Activated CD4-positive, alpha-beta memory T cell treated with anti-CD3 and anti-CD28 coated beads, Interleukin-2, amount 10 ng/mL, durations not matched to agents 7 days and 5 days (primary cell): Measurements from ENCODE around the gene DTNB. TPM values are rescaled to one million over a fixed set of nuclear protein-coding genes. Genes with fewer than 3 reads are reported as not detected.

Source experiments
- CTCF ChIA-PET: fragments of 350-600 bp; sonication (Branson Sonifier 250); formaldehyde crosslinking; loops from one replicate; lab custom pipeline; 2021; ENCODE audit warnings: antibody characterized with exemption, inconsistent platforms; lab: Charles Lee
- POLR2A ChIA-PET: fragments of 350-600 bp; sonication (Branson Sonifier 250); formaldehyde crosslinking; loops from one replicate; lab custom pipeline; 2021; ENCODE audit warnings: antibody characterized with exemption; lab: Charles Lee
- DNase-seq: peaks from one replicate; pipeline ENCODE4 v3.0.0-alpha.2; 2020
- H3K27ac Mint-ChIP-seq: one replicate; pipeline ENCODE4 v1.8.0; 2021; ENCODE audit warnings: mild to moderate bottlenecking, mixed read lengths
- H3K27me3 Mint-ChIP-seq: one replicate; pipeline ENCODE4 v1.8.0; 2021; ENCODE audit warnings: mixed read lengths
- H3K36me3 Mint-ChIP-seq: one replicate; pipeline ENCODE4 v1.8.0; 2021; ENCODE audit warnings: low read depth, mixed read lengths
- H3K4me1 Mint-ChIP-seq: one replicate; pipeline ENCODE4 v1.8.0; 2021; ENCODE audit warnings: mixed read lengths
- H3K4me3 Mint-ChIP-seq: one replicate; pipeline ENCODE4 v1.8.0; 2021; ENCODE audit warnings: mild to moderate bottlenecking, mixed read lengths
- H3K9me3 Mint-ChIP-seq: one replicate; pipeline ENCODE4 v1.8.0; 2021; ENCODE audit warnings: mixed read lengths
- total RNA-seq, 2 experiments: library from RNA; stranded (reverse); gene quantifications; one replicate each; pipeline ENCODE4 v1.2.3, GENCODE V29; 2021

The DTNB gene
- total RNA-seq, 2 experiments from 2014 or later = 27.0 to 29.8 TPM

DNA sequence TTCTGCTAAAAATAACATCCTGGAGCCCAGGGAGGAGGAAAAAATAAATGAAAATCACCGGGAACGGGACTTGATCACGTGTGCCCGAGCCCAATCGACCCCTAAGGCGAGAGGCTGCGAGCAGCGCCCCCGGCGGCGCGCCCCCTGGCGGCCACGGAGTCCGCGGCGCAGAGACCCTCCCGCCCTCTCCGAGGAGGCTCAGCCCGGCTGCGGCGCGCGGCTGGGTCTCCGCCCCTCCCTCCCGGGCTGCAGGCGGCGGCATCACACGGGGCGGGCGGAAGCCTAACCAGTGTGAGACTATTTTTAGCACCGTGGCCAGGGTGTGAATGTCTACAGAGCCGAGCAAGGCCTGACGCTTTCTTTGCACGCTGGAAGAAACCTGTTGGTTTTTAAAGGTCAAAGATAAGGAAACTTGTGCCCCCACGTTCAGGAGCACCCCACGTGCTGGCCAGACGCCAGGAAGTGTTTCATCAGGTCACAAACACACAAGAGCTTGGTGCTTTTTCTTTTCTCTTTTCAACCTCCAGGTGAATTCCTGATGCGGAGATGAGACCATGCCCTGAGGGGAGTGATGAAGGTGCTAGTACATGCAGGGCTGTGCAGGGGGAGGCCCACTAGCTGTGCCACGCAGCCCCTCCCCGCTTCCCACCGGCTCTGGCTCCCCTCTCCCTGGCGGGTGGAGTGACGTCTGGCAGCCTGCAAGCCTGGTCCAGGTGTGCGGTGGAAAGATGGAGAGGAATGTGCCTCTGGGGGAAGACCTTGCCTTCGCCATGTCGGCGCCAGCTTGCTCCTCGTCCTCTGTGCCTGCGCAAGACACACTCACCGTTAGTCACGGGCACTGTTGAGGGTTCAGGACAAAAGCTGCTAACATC lies 296.4 kb downstream of the DTNB start:
- peak overlapping the region; percentile 96 for H3K27ac Mint-ChIP-seq
- peak; percentile 95 for DNase-seq
- peaks cover 25% of the 10 kb centered on the region for H3K36me3 Mint-ChIP-seq
- POLR2A ChIA-PET = interaction anchor here (0.9 to 3.8 kb wide), 10 partner anchors 9 to 181 kb away, joined by 3 to 41 read pairs (median 6); no protein-coding TSS in a partner anchor
- CTCF ChIA-PET = interaction anchor here (0.8 to 11.1 kb wide), 19 partner anchors 9 to 402 kb away, joined by 3 to 131 read pairs (median 6); no protein-coding TSS in a partner anchor
- H3K27me3 Mint-ChIP-seq = no peaks in the 10 kb centered on the region
- H3K4me1 Mint-ChIP-seq = peaks cover 28% of the 10 kb centered on the region
- H3K4me3 Mint-ChIP-seq = peak overlapping the region; percentile 49
- H3K9me3 Mint-ChIP-seq = no peaks in the 10 kb centered on the region

DNA sequence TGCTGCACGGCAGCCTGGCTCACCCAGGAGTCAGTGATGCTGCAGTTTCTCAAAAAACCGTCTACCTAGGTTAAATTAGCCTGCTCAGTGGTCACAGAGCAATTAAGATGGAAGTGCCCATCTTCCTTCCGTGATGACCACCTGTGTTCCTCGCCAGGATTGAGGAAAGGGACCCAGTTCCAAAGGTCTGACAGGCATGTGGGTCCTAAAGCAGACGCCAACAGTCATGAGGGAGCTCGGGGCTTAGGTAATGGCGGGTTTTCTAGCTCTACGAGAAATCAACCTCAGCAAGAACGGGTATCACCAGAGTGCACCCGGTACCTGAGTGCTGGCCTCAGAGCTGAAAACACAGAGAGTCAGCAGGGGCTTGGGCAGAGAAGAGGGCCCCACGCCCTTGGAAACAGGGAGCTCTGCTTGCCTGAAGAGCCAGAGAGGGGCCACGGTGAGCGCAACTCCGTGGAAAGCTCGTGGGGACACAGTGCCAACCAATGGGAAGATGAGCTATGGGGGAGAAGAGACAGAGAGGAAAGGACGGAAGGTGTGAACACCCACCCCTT lies 297.3 kb downstream of the DTNB start:
- peaks cover 25% of the 10 kb centered on the region for H3K36me3 Mint-ChIP-seq
- H3K4me1 Mint-ChIP-seq = peaks cover 28% of the 10 kb centered on the region
- DNase-seq = no peak
- no peaks in the 10 kb centered on the region for H3K9me3 Mint-ChIP-seq
- CTCF ChIA-PET = interaction anchor here (0.8 to 11.1 kb wide), 19 partner anchors 10 to 401 kb away, joined by 3 to 131 read pairs (median 6); partner anchors contain the start of gene DNMT3A
- H3K27me3 Mint-ChIP-seq = no peaks in the 10 kb centered on the region
- no peak overlapping the region for H3K27ac Mint-ChIP-seq
- H3K4me3 Mint-ChIP-seq = no peak overlapping the region
- POLR2A ChIA-PET = interaction anchor here (1.0 to 3.8 kb wide), 8 partner anchors 11 to 182 kb away, joined by 3 to 41 read pairs (median 6); no protein-coding TSS in a partner anchor

DNA sequence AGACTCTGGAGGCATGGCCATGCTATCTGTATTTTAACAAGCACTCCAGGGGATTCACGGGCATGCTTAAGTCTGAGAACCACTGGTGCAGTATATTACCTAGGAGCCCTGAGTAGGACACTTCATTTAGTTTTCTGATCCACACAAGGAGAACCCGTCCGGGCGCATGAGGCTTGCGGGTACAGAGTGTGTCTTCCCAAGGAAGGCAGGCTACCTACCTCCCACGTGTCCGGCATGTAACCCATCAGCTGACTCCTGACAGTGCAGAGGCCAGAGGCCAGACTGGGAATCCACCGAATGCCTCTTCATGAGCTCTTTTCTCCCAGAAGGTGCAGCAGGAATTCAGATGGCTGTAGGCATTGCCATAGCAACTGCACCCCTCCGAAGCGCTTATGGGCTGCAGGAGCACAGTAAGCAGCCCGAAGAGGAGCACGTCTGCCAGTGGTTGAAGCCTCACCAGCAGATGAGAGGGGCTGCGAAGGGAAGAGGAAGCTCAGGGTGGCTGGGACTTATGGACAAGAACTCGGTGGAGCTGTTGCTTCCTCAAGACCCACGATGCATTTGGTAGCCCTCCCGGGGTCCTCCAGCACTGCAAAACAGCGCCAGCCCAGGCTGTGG lies 297.9 kb downstream of the DTNB start:
- Mint-ChIP-seq H3K27me3 (no peaks in the 10 kb centered on the region), H3K27ac (no peak overlapping the region), H3K4me1 (peaks cover 28% of the 10 kb centered on the region), H3K36me3 (peaks cover 25% of the 10 kb centered on the region), H3K4me3 (no peak overlapping the region), H3K9me3 (no peaks in the 10 kb centered on the region)
- DNase-seq = no peak
- ChIA-PET CTCF (interaction anchor here (0.6 to 11.1 kb wide), 17 partner anchors 10 to 886 kb away, joined by 3 to 131 read pairs (median 6); partner anchors contain the start of gene DNMT3A), POLR2A (interaction anchor here (1.0 to 3.8 kb wide), 7 partner anchors 10 to 183 kb away, joined by 3 to 41 read pairs (median 6); no protein-coding TSS in a partner anchor)

DNA sequence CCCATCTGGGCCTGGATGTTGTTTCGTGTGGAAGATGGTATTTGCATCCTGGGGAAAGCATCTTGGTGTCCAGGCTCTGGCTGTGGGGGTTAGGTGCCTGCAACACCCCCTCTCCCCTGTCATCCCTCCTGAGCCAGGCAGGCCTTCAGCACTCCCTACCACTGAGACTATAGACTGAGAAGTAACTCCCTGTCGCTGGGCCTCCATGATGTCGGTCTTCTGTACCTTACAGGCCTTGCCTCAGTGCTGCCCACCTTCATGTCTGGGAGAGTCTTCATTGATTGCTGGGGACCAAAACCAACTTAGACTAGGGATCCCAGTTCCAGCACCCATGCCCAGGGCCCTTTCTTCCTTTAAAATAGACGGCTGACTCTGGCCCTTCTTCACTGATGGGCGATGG lies 298.6 kb downstream of the DTNB start:
- Mint-ChIP-seq H3K36me3 (peaks cover 24% of the 10 kb centered on the region), H3K27ac (no peak overlapping the region), H3K4me1 (peaks cover 28% of the 10 kb centered on the region), H3K9me3 (no peaks in the 10 kb centered on the region), H3K27me3 (no peaks in the 10 kb centered on the region), H3K4me3 (no peak overlapping the region)
- no peak for DNase-seq
- ChIA-PET CTCF (interaction anchor here (0.6 to 11.1 kb wide), 7 partner anchors 12 to 886 kb away, joined by 3 to 131 read pairs (median 7); partner anchors contain the start of gene DNMT3A), POLR2A (interaction anchor here (1.9 to 3.8 kb wide), 3 partner anchors 12 to 79 kb away, joined by 5 to 41 read pairs (median 15); no protein-coding TSS in a partner anchor)

DNA sequence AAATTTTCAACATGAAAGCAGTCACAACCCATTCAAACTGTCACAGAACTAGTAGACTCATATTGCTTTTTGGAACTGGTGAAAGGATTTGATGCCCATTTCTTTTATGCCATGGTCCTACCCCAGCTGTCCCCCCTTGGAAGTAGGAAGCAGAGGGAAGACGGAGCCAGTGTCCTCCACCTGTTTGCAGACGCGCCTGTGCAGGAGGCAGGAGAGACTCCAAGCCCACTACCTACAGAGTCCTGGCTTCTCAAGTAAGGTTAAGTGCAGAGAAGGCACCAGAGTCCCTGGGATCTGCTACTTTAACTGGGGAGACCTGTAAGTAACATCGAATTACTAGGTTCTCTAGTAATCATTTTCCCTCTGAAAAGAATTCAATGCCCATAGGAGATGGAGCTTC lies 299.0 kb downstream of the DTNB start:
- Mint-ChIP-seq H3K36me3 (peaks cover 21% of the 10 kb centered on the region), H3K4me1 (peaks cover 28% of the 10 kb centered on the region), H3K27ac (no peak overlapping the region), H3K27me3 (no peaks in the 10 kb centered on the region), H3K4me3 (no peak overlapping the region), H3K9me3 (no peaks in the 10 kb centered on the region)
- CTCF ChIA-PET = interaction anchor here (1.7 to 11.1 kb wide), 2 partner anchors 11 to 32 kb away, joined by 7 to 131 read pairs; partner anchors contain the start of gene DNMT3A
- no peak for DNase-seq
- POLR2A ChIA-PET = interaction anchor here (3.8 kb wide), 1 partner anchor 12 kb away, joined by 41 read pairs; no protein-coding TSS in a partner anchor

DNA sequence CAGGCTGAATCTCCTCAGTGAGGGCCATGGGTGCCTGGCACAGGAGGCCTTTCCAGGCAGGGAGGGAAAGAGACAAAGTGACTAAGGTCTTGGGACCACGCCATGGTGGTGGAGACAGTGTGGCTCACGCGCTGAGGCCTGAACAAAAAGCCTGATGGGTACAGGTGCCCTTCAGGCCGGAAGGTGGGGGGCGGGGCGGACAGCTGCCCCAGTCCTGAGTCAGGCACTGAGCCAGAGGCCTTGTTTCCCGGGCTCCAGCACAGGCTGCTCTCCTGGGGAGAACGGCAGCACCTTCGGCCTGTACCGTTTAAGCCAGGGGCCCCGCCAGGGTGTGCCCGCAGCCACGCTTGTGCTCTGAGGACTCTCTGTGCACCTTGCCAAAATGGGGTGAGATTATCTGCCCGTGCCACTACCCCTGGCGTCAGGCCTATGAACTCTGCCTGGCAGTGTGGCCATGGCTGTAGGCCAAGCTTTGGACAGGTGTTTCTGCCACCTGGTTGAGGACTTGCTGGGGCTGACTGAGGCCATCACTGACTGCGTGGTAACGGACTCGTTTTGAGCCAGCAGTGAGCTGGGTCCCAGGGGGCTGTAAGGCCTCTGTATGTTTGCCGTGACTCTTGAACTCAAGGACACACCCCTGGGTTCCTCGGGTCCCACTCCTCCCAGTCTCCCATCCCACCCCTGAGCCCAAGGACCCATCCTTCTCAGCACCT lies 300.0 kb downstream of the DTNB start:
- POLR2A ChIA-PET = interaction anchor here (1.1 to 3.5 kb wide), 2 partner anchors 8 to 11 kb away, joined by 3 to 13 read pairs; no protein-coding TSS in a partner anchor
- CTCF ChIA-PET = interaction anchor here (11.1 kb wide), 1 partner anchor 10 kb away, joined by 131 read pairs; no protein-coding TSS in a partner anchor
- no peak for DNase-seq
- H3K36me3 Mint-ChIP-seq = peaks cover 11% of the 10 kb centered on the region
- no peaks in the 10 kb centered on the region for H3K27me3 Mint-ChIP-seq
- H3K4me1 Mint-ChIP-seq = peaks cover 19% of the 10 kb centered on the region
- no peak overlapping the region for H3K27ac Mint-ChIP-seq
- no peaks in the 10 kb centered on the region for H3K9me3 Mint-ChIP-seq
- no peak overlapping the region for H3K4me3 Mint-ChIP-seq

DNA sequence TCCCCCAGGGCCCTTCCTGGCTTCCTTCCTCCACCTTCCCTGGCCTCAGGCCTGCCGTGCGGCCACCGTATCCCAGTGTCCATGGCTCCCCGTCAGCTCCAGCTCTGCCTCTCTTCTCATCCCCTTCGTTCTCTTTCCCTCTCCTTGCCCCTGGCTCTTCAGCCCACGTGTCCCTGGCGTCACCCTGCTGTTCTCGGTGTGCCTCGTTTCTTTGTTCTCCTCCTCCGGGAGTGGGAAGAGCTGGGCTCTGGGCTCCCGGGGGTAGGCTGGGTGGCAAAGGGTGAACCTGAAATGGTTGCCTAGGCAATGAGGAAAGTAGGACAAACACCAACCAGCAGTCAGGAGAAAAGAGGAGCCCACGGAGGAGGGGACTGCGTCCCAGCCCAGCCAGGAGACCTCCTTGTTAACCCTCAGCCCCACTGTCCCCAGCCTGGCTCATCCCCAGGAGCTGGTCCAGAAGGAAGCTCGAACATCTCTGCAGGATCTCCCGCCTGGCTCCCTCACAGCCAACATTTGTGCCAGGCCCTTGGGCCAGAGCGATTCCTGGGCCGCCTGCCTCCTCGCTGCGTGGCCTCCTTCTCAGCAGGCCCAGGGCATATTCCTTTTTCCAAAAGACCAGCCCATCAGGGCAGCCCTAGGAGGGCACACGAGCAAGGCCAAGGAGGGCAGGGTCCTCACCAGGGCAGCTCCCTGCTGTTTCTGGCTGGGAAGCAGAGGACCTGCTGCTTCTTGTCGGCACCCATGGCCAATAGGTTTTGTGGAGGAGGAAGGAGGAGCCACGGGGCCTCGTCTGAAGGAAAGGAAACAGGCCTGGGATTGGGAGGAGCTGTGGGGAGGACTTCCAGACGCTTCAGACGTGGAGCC lies 300.7 kb downstream of the DTNB start:
- H3K4me3 Mint-ChIP-seq = no peak overlapping the region
- CTCF ChIA-PET = interaction anchor here (11.1 kb wide), 1 partner anchor 10 kb away, joined by 131 read pairs; no protein-coding TSS in a partner anchor
- H3K4me1 Mint-ChIP-seq = peaks cover 14% of the 10 kb centered on the region
- H3K9me3 Mint-ChIP-seq = no peaks in the 10 kb centered on the region
- H3K27ac Mint-ChIP-seq = no peak overlapping the region
- POLR2A ChIA-PET = interaction anchor here (1.1 to 3.5 kb wide), 2 partner anchors 8 to 10 kb away, joined by 3 to 13 read pairs; no protein-coding TSS in a partner anchor
- H3K27me3 Mint-ChIP-seq = no peaks in the 10 kb centered on the region
- no peak for DNase-seq
- H3K36me3 Mint-ChIP-seq = peaks cover 7% of the 10 kb centered on the region

DNA sequence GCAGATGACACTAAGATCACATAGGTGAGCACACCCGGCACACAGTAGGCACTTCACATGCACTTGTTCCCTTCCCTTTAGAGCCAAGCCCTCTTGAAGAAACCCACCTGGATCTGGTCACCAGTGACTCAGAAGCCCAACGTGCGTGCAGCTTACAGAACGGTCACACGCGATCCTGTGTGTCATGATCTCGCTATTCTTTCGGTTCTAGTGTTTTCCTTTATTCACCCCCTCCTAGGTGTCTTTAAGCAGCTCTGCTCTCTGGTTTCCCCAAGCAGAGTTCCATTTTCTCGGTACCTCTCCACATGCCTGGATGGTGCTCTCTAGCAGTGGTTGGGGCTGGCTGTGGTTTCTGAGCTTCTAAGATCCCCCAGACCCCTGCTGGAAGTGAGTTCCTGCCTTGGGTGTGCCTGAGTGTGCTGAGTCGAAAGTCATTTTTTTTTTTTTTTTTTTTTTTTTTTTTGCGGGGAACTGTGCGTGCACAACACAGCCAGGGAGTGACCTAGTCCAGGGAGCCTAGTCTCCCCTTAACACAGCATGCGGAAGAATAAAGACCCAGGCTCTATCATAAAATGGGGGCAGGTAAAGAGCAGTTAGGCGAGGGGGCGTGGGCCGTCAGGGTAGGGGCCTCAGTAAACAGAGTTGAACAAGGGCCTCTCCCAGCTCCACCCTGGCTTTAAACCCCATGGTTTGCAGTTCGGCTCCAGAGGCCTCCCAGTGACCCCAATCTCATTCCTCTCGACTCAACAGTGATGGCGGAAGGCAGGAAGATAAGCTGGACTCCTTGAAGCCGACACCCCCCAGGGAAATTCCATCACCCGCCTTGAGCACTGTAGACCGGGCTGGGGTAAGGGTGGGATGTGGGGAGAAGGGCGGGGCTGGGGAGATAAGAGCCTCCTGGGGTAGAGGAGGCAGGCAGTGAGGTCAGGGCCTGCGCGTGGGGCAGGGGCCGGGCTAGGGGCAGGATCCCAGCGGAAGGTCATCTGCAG lies 301.8 kb downstream of the DTNB start:
- no peaks in the 10 kb centered on the region for H3K27me3 Mint-ChIP-seq
- H3K4me3 Mint-ChIP-seq = no peak overlapping the region
- peaks cover 6% of the 10 kb centered on the region for H3K4me1 Mint-ChIP-seq
- DNase-seq = no peak
- CTCF ChIA-PET = interaction anchor here (0.8 to 11.1 kb wide), 2 partner anchors 8 to 59 kb away, joined by 7 to 131 read pairs; no protein-coding TSS in a partner anchor
- H3K9me3 Mint-ChIP-seq = no peaks in the 10 kb centered on the region
- H3K27ac Mint-ChIP-seq = no peak overlapping the region
- POLR2A ChIA-PET = interaction anchor here (0.7 to 3.5 kb wide), 3 partner anchors 9 to 690 kb away, joined by 3 to 13 read pairs (median 3); partner anchors contain the start of gene DNMT3A
- no peaks in the 10 kb centered on the region for H3K36me3 Mint-ChIP-seq

DNA sequence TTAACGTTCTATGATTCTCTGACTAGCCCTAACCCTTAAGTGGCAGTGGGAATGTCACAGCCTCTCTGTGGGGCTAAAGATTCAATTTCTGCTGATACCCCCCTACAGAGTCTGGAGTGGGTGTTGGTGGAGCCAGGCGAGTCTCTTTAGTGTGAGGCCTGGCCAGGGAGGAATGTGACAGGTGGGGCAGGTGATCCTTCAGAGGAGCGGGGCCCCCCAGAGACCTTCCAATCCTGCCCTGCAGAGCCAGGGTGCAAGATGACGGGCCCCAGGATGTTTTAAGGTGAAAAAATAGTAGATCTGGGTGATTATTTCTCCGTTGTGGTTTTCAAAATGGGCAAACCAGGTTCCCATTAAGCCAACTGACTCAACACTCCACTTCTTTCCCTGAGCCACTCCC lies 303.5 kb downstream of the DTNB start:
- ChIA-PET POLR2A (no interaction called here), CTCF (interaction anchor here (11.1 kb wide), 1 partner anchor 7 kb away, joined by 131 read pairs; no protein-coding TSS in a partner anchor)
- H3K27me3 Mint-ChIP-seq = no peaks in the 10 kb centered on the region
- no peak for DNase-seq
- peaks cover under 1% of the 10 kb centered on the region for H3K4me1 Mint-ChIP-seq
- no peaks in the 10 kb centered on the region for H3K9me3 Mint-ChIP-seq
- no peak overlapping the region for H3K4me3 Mint-ChIP-seq
- no peaks in the 10 kb centered on the region for H3K36me3 Mint-ChIP-seq
- no peak overlapping the region for H3K27ac Mint-ChIP-seq

DNA sequence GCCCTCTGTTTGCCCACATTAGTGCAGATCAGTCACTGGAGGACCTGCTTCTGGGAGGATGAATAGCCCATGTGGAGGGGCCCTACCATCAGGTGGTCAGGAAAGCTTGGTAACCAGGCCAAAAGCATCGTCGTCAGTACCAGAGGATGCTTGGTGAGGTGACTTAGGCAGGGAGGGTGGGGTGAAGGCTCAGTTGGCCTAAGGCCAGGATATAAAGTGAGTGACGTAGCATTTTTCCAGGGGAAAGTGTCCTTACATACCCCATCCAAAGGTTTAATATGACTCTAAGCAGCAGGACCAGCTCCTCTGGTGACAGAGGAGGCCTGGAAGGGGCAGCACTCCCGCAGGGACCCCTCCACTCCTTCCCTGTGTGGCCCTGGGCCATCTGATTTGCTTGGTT lies 303.9 kb downstream of the DTNB start:
- ChIA-PET CTCF (no interaction called here), POLR2A (no interaction called here)
- Mint-ChIP-seq H3K4me1 (peaks cover 2% of the 10 kb centered on the region), H3K4me3 (no peak overlapping the region), H3K36me3 (no peaks in the 10 kb centered on the region), H3K27ac (no peak overlapping the region), H3K9me3 (no peaks in the 10 kb centered on the region), H3K27me3 (no peaks in the 10 kb centered on the region)
- no peak for DNase-seq
